Glutamatergic neuron (in vitro differentiated cells): Measurements from ENCODE around the gene RPS27A. TPM values are rescaled to one million over a fixed set of nuclear protein-coding genes. Genes with fewer than 3 reads are reported as not detected.
"Not testable (repeated sequence)": the region's sequence is repeated elsewhere in the genome, so short reads cannot be mapped to it uniquely, and the experiment has no call there.

Experiments
- DNase-seq: peaks from one replicate; pipeline ENCODE4 v3.0.0; 2022
- H3K27ac Mint-ChIP-seq: one replicate; pipeline ENCODE4 v1.8.0; 2020; ENCODE audit warnings: mild to moderate bottlenecking, mixed read lengths, inconsistent platforms; ENCODE audit not compliant: unreplicated experiment
- H3K27me3 Mint-ChIP-seq: one replicate; pipeline ENCODE4 v1.8.0; 2020; ENCODE audit warnings: mild to moderate bottlenecking, moderate library complexity, mixed read lengths, inconsistent platforms; ENCODE audit not compliant: unreplicated experiment
- H3K36me3 Mint-ChIP-seq: one replicate; pipeline ENCODE4 v1.8.0; 2020; ENCODE audit warnings: mild to moderate bottlenecking, mixed read lengths, inconsistent platforms; ENCODE audit not compliant: unreplicated experiment
- H3K4me1 Mint-ChIP-seq: one replicate; pipeline ENCODE4 v1.8.0; 2020; ENCODE audit warnings: mild to moderate bottlenecking, low read depth, mixed read lengths, inconsistent platforms; ENCODE audit not compliant: unreplicated experiment
- H3K4me3 Mint-ChIP-seq: one replicate; pipeline ENCODE4 v1.8.0; 2020; ENCODE audit warnings: mild to moderate bottlenecking, mixed read lengths, inconsistent platforms; ENCODE audit not compliant: unreplicated experiment
- H3K9me3 Mint-ChIP-seq: one replicate; pipeline ENCODE4 v1.8.0; 2020; ENCODE audit warnings: mild to moderate bottlenecking, moderate library complexity, mixed read lengths, inconsistent platforms; ENCODE audit not compliant: unreplicated experiment
- total RNA-seq: library from RNA; stranded (reverse); fragmentation: NEBNext Ultra II Directional; extraction: Animal tissue kit (Norgen Biotek cat#: 25700); gene quantifications from one replicate; pipeline ENCODE4 v1.2.1, GENCODE V29; 2021; ENCODE audit not compliant: unreplicated experiment
- TF ChIP-seq, protein P1 (sequence below): fragments of 200-600 bp; sonication (generic); IDR thresholded peaks from one replicate; pipeline ENCODE4 v1.5.0; 2021; ENCODE audit not compliant: partially characterized antibody, unreplicated experiment

The RPS27A gene
- total RNA-seq, 1 donor from 2014 or later, result 437 TPM

DNA sequence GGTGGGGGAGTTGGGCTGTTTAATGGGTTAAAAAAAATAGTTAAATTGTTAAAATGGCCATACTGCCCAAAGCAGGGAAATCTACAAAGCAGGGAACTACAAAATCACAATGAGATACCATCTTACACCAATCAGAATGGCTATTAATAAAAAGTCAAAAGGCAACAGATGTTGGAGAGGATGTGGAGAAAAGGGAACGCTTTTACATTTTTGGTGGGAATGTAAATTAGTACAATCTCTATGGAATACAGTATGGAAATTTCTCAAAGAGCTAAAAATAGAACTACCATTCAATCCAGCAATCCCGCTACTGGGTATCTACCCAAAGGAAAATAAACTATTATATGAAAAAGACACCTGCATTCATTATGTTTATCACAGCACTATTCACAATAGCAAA, 27.5 kb upstream of the RPS27A start:
- H3K27ac Mint-ChIP-seq, result no peak overlapping the region
- H3K9me3 Mint-ChIP-seq, result peaks cover 10% of the 10 kb centered on the region
- H3K27me3 Mint-ChIP-seq, result peaks cover 2% of the 10 kb centered on the region
- no peak overlapping the region for H3K4me3 Mint-ChIP-seq
- no peaks in the 10 kb centered on the region for H3K4me1 Mint-ChIP-seq
- no peak for DNase-seq
- TF ChIP-seq, protein P1, sequence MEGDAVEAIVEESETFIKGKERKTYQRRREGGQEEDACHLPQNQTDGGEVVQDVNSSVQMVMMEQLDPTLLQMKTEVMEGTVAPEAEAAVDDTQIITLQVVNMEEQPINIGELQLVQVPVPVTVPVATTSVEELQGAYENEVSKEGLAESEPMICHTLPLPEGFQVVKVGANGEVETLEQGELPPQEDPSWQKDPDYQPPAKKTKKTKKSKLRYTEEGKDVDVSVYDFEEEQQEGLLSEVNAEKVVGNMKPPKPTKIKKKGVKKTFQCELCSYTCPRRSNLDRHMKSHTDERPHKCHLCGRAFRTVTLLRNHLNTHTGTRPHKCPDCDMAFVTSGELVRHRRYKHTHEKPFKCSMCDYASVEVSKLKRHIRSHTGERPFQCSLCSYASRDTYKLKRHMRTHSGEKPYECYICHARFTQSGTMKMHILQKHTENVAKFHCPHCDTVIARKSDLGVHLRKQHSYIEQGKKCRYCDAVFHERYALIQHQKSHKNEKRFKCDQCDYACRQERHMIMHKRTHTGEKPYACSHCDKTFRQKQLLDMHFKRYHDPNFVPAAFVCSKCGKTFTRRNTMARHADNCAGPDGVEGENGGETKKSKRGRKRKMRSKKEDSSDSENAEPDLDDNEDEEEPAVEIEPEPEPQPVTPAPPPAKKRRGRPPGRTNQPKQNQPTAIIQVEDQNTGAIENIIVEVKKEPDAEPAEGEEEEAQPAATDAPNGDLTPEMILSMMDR, result no peak
- peaks cover 44% of the 10 kb centered on the region for H3K36me3 Mint-ChIP-seq

- Mint-ChIP-seq H3K27me3 (no peaks in the 10 kb centered on the region), H3K9me3 (no peaks in the 10 kb centered on the region), H3K27ac (no peak overlapping the region), H3K36me3 (no peaks in the 10 kb centered on the region), H3K4me1 (no peaks in the 10 kb centered on the region), H3K4me3 (no peak overlapping the region)
- TF ChIP-seq, protein P1, result no peak
- no peak for DNase-seq
Observed at GRCh38 chr2:55213822-55214221, 18.7 kb upstream of the RPS27A start.

GRCh38 chr2:55223958-55224760, 8.3 kb upstream of the RPS27A start:
- peaks cover 5% of the 10 kb centered on the region for H3K9me3 Mint-ChIP-seq
- peak overlapping the region; percentile 70 for H3K4me3 Mint-ChIP-seq
- H3K36me3 Mint-ChIP-seq, result no peaks in the 10 kb centered on the region
- peaks cover 3% of the 10 kb centered on the region for H3K27me3 Mint-ChIP-seq
- peaks cover 22% of the 10 kb centered on the region for H3K4me1 Mint-ChIP-seq
- DNase-seq, result peak; percentile 32
- peak overlapping the region; percentile 89 for H3K27ac Mint-ChIP-seq
- TF ChIP-seq, protein P1, result no peak

- no peak overlapping the region for H3K4me3 Mint-ChIP-seq
- H3K4me1 Mint-ChIP-seq, result peaks cover 22% of the 10 kb centered on the region
- TF ChIP-seq, protein P1, result no peak
- H3K27ac Mint-ChIP-seq, result peak overlapping the region; percentile 89
- DNase-seq, result peak; percentile 53
- H3K9me3 Mint-ChIP-seq, result peaks cover 6% of the 10 kb centered on the region
- peaks cover 3% of the 10 kb centered on the region for H3K27me3 Mint-ChIP-seq
- no peaks in the 10 kb centered on the region for H3K36me3 Mint-ChIP-seq
Observed at GRCh38 chr2:55224761-55225261, 7.7 kb upstream of the RPS27A start.

DNA sequence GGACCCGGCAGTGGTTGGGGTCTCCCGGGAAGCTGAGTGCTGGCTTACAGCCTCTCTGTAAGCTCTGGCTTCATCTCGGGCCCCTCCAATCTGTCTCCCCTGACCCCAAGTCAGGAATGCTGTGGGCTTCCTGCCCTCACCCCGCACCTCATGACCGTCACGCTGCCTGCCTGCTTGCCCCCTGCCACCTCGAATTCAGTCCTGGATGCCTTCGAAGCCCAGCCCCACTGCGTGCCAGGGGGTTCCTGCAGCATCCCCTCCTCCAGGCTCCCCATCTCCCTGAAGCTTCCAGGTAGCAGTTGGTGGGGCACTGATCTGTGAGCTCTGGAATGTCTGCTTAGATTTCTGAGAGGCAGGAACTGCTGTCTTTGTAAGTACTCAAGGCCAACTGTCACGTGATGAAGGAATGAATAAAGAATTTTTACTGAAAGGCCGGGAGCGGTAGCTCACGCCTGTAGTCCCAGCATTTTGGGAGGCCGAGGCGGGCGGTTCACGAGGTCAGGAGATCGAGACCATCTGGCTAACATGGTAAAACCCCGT, 6.9 kb upstream of the RPS27A start:
- DNase-seq, result peak; percentile 15
- peaks cover 22% of the 10 kb centered on the region for H3K4me1 Mint-ChIP-seq
- peaks cover 5% of the 10 kb centered on the region for H3K27me3 Mint-ChIP-seq
- no peak overlapping the region for H3K27ac Mint-ChIP-seq
- peaks cover 6% of the 10 kb centered on the region for H3K9me3 Mint-ChIP-seq
- no peak overlapping the region for H3K4me3 Mint-ChIP-seq
- H3K36me3 Mint-ChIP-seq, result no peaks in the 10 kb centered on the region
- TF ChIP-seq, protein P1, result no peak

DNA sequence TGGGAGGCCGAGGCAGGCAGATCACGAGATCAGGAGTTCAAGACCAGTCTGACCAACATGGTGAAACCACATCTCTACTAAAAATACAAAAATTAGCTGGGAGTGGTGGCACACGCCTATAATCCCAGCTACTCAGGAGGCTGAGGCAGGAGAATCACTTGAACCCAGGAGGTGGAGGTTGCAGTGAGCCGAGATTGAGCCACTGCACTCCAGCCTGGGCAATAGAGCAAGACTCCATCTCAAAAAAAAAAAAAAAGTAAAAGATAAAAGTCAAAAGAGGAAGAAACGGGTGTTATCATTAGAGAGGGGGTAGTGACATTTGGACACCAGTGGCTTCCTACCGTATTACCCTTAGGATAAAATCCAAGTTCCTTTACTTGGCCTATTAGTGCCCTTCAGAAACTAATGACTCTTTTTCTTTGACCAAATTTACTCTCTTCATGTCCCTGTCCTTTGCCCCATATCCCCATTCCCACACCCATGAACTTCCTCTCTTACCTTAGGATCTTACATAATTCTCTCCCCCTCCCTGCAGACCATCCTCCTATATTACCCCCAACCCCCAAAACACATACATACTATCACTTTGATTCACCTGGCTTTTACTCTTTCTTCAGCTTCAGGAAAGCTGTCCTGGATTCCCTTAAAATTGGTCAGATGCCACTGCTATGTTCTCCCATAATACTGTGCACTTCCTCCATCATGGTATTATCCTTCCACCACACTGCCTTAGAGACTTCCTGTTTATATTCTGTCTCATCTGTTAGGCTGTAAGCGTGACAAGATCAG, 4.9 kb upstream of the RPS27A start:
- Mint-ChIP-seq H3K4me1 (peaks cover 22% of the 10 kb centered on the region), H3K4me3 (peak overlapping the region; percentile 9), H3K9me3 (peaks cover 11% of the 10 kb centered on the region), H3K27ac (peak overlapping the region; percentile 76)
- not testable (repeated sequence) for DNase-seq, H3K36me3 Mint-ChIP-seq, H3K27me3 Mint-ChIP-seq
